Lower leg skin (tissue), 3 donors: ENCODE measurements around the gene SLC49A3.

Experiments used
- POLR2A ChIP-seq, 2 donors: fragments of 450-650 bp; IDR thresholded peaks; one replicate each; pipeline ENCODE4 v1.6.1; 2016 to 2017; ENCODE audit warnings: antibody characterized with exemption in 2 of 2, mild to moderate bottlenecking in 1 of 2, moderate library complexity in 1 of 2
- TF ChIP-seq, protein P1 (sequence below), 3 donors: fragments of 450-650 bp; IDR thresholded peaks; one replicate each; pipeline ENCODE4 v1.5.1; 2016; ENCODE audit warnings: antibody characterized with exemption in 3 of 3, mild to moderate bottlenecking in 3 of 3, moderate library complexity in 2 of 3

DNA sequence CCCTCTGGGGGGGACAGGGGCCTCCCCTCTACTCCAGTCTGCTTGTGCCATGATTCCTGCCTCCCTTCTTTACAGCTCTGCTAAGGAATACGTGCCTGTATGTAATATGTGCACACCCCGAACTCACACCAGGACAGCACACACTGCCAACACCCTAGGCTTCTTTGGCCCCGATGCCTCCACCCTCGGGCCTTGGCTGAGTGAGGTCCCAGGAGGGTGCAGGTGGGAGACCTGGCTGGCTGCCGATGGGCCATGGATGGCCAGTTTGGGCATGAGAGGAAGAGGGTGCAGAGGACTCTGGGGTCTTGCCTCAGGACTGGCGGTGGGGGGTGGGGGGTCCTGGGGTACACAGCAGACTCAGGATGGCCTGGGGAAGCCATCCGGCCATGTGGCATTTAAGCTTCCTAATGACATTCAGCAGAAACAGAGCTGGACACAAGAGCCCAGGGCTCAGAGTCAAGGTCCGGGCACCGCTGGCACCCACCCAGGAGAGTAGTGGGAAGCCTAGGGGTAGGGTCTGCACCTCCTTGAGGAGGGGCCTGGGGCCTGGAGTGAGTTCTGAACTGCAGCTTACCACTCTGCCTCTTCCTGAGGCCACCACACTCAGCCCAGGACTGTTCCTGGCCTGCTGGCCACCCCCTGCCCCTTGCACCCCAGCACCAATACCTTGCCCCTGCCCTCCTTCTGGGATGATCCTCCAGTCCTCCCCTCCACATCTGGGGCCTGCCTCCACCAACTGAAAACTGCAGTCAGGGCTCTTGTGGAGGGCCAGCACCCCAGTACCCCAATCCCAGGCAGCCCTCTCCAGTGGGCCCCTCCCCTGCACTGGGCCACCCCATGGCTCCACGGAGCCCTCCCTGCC lies 14.6 kb upstream of the SLC49A3 start:
- TF ChIP-seq, protein P1, sequence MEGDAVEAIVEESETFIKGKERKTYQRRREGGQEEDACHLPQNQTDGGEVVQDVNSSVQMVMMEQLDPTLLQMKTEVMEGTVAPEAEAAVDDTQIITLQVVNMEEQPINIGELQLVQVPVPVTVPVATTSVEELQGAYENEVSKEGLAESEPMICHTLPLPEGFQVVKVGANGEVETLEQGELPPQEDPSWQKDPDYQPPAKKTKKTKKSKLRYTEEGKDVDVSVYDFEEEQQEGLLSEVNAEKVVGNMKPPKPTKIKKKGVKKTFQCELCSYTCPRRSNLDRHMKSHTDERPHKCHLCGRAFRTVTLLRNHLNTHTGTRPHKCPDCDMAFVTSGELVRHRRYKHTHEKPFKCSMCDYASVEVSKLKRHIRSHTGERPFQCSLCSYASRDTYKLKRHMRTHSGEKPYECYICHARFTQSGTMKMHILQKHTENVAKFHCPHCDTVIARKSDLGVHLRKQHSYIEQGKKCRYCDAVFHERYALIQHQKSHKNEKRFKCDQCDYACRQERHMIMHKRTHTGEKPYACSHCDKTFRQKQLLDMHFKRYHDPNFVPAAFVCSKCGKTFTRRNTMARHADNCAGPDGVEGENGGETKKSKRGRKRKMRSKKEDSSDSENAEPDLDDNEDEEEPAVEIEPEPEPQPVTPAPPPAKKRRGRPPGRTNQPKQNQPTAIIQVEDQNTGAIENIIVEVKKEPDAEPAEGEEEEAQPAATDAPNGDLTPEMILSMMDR (IDR thresholded peaks at IDR 0.05): no peak
- no peak for TF ChIP-seq POLR2A (IDR thresholded peaks at IDR 0.05)
